Large intestine (tissue), 3 donors: ENCODE measurements around the gene TRMT2A. TPM values are rescaled to one million over a fixed set of nuclear protein-coding genes. Genes with fewer than 3 reads are reported as not detected.

Source experiments
- DNase-seq, 2 donors: peaks; one replicate each; pipeline versions ENCODE4 v3.0.0 to v3.0.0-alpha.2; 2013
- H3K27ac ChIP-seq: one replicate; pipeline ENCODE4 v1.5.1; 2013; ENCODE audit warnings: low read length
- H3K27me3 ChIP-seq: 2 replicates; pipeline ENCODE4 v1.6.1; 2013; ENCODE audit warnings: low read length; ENCODE audit not compliant: control insufficient read depth, insufficient read depth
- H3K36me3 ChIP-seq: 2 replicates; pipeline ENCODE4 v1.6.1; 2013; ENCODE audit warnings: low read length; ENCODE audit not compliant: control insufficient read depth, insufficient read depth
- H3K4me1 ChIP-seq: one replicate; pipeline ENCODE4 v1.6.1; 2013; ENCODE audit warnings: low read length; ENCODE audit not compliant: control insufficient read depth, insufficient read depth
- H3K4me3 ChIP-seq: one replicate; pipeline ENCODE4 v1.5.1; 2013; ENCODE audit warnings: low read length
- H3K9me3 ChIP-seq: one replicate; pipeline ENCODE4 v1.6.1; 2013; ENCODE audit warnings: mild to moderate bottlenecking, low read depth, low read length, moderate library complexity; ENCODE audit not compliant: control insufficient read depth
- WGBS: methylation state at CpG from one replicate; pipeline ENCODE4 v1.1.5; 2013; ENCODE audit warnings: low lambda C conversion rate; ENCODE audit not compliant: insufficient coverage; 5-methylcytosine and 5-hydroxymethylcytosine counted together
- polyA plus RNA-seq: library from polyadenylated mRNA; unstranded; fragments of 120-200 nt; gene quantifications from one replicate; pipeline ENCODE4 v1.2.1, GENCODE V29; 2013

Gene TRMT2A
- polyA plus RNA-seq, 1 donor, result 51.3 TPM

DNA sequence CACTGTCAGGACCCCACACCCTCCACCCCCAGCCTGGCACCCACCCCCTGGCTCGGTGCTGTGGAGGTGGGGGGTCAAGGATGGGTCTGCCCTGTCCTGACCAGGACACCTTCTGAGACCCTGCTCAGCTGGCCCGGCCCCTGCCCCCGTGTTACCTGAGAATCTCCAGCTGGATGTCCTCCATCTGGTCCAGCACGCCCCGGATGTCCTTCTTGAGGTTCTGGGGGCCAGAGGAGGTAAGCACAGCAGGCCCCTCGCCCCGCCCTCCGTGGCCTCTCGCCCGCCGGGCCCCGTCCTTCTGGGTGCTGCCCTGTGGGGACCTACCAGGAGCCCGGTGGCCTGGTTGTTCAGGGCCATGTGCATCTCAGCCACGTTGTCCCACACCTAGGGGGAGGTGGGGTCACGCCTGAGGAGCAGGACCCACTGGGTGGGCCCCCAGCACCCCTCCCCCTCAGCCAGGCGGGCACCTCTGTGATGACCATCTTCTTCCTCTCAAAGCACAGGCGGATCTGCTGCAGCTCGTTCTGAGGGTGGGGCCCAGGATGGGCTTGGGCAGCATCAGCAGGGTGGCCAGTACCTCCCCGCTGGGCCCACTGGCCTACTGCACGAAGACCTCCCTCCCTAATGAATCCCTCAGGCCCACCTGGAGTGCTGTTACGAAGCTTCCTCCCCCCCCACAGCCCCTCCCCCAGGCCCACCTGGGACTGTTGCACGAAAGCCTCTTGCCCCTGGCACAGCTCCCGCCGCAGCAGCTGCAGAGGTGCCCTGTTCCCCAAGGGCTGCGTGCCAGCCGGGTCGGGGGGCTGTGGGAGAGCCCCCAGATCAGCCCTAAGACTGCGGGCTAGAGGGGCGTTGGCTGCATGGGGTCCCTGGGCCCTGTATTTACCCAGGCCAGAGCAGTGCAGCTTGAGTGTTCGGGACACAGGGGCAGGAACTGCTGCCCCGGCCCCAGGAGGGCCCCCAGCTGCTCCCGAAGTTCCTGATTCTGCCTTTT is 32.5 kb upstream of the TRMT2A start:
- Histone ChIP-seq H3K27me3 (no peaks in the 10 kb centered on the region), H3K36me3 (peaks cover 5% of the 10 kb centered on the region), H3K27ac (no peak overlapping the region), H3K4me3 (no peak overlapping the region), H3K4me1 (peaks cover 13% of the 10 kb centered on the region), H3K9me3 (no peaks in the 10 kb centered on the region)
- DNase-seq, result no peak
- no CpG with 5 or more reads among the region's 32 CpGs for WGBS

DNA sequence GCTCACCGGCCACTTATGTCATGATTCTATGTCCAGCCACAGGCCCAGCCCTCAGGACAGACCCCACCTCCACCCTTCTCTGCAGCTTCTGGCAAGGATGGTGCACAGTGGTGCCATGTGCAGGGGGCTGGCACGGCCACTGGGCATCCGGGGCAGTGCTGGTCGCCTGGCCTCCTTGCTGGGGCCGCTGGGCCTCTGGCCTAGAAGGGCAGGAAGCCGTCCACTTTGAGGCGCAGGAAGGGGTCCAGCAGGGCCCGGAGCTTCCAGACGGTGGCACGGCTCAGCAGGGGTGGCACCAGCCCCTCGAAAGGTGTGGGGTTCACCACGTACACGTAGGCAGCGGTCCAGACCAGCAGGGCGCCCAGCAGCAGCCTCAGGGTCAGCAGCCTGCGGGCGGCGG is 31.4 kb upstream of the TRMT2A start:
- no CpG with 5 or more reads among the region's 18 CpGs for WGBS
- H3K27me3 ChIP-seq, result no peaks in the 10 kb centered on the region
- H3K36me3 ChIP-seq, result peaks cover 5% of the 10 kb centered on the region
- DNase-seq, result no peak
- H3K9me3 ChIP-seq, result no peaks in the 10 kb centered on the region
- peaks cover 13% of the 10 kb centered on the region for H3K4me1 ChIP-seq
- H3K4me3 ChIP-seq, result no peak overlapping the region
- no peak overlapping the region for H3K27ac ChIP-seq

DNA sequence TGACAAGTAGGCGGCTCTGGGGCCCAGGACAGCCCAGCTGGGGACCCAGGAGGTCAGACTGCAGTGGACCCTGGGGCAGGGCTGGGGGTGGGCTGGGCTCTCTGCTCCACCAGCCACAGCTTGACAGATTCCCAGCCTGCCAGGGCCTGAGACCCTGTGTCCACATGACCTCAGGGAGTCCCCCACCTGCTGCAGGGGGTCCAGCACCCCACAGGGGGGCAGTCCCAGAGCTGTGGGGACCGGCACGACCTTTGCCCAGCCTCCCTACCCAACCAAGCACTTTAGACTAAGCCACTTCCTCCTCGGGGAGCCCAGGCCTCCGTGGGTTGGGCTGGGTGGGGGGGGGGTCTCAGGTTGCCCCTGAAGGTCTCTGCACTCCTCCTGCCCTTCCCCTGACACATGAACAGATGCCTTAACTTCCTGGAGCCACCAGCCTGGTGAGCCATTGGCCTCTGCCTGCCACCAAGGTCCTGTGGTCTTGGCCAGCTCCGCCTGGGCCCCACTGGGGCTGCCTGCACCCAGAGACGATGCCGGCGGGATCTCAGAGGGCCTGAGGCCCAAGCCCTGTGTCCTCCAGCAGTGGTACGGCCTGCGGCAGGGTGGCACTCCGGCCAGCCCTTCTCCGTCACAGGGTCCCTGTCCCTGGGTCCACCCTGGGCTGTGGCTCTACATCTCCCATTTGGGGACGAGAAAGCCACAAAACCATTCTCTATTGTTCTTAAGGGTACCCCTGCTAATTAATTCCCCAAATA is 30.4 kb upstream of the TRMT2A start:
- DNase-seq, result peak; percentile 43 to 83
- H3K36me3 ChIP-seq, result peaks cover 10% of the 10 kb centered on the region
- no peak overlapping the region for H3K4me3 ChIP-seq
- H3K27ac ChIP-seq, result peak overlapping the region; percentile 42
- no peaks in the 10 kb centered on the region for H3K27me3 ChIP-seq
- peaks cover 13% of the 10 kb centered on the region for H3K4me1 ChIP-seq
- WGBS, result no CpG with 5 or more reads among the region's 14 CpGs
- H3K9me3 ChIP-seq, result no peaks in the 10 kb centered on the region

DNA sequence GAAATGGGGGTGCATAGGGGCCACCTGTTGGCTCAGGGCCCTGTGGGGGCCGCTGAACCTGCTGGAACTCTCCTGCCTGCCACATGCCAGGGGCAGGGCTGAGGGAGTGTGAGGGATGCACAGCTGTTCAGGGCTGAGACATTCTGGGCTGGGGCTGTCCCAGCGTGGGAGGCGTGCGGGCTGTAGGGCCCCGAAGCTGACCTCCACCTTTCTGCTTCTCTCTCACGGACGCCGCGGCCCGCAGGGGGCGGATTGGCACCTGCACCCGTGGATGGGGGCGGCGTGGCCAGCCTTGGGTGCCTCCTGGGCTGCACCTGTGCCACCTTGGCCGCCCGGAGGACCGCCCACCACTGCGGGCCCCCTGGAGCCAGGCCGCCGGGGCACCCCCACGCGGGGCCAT is 29.8 kb upstream of the TRMT2A start:
- Histone ChIP-seq H3K36me3 (peaks cover 13% of the 10 kb centered on the region), H3K4me3 (no peak overlapping the region), H3K9me3 (no peaks in the 10 kb centered on the region), H3K4me1 (peaks cover 13% of the 10 kb centered on the region), H3K27ac (no peak overlapping the region), H3K27me3 (no peaks in the 10 kb centered on the region)
- no peak for DNase-seq
- WGBS, result no CpG with 5 or more reads among the region's 22 CpGs

DNA sequence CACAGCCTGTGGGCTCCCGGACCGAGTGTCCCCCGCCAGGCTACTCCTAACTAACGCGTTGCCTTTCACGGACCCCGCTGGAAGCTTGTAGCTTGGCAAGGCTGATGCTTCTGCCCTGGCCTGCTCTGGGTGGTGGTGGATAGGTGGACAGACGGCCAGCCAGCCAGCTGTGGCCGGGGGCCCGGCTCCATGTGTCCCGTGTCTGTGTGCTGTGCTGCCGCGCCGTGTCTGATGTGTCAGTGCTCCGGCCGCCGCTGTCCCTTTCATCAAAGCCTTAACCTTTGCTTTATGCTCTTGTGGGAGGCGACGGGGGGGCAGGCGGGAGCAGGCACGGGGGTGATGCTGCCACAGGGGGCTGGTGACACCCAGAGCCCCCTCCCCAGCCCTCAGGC is 28.8 kb upstream of the TRMT2A start:
- H3K36me3 ChIP-seq, result peaks cover 21% of the 10 kb centered on the region
- WGBS, result no CpG with 5 or more reads among the region's 21 CpGs
- H3K9me3 ChIP-seq, result no peaks in the 10 kb centered on the region
- peaks cover 13% of the 10 kb centered on the region for H3K4me1 ChIP-seq
- no peak overlapping the region for H3K4me3 ChIP-seq
- no peaks in the 10 kb centered on the region for H3K27me3 ChIP-seq
- no peak overlapping the region for H3K27ac ChIP-seq
- DNase-seq, result no peak

DNA sequence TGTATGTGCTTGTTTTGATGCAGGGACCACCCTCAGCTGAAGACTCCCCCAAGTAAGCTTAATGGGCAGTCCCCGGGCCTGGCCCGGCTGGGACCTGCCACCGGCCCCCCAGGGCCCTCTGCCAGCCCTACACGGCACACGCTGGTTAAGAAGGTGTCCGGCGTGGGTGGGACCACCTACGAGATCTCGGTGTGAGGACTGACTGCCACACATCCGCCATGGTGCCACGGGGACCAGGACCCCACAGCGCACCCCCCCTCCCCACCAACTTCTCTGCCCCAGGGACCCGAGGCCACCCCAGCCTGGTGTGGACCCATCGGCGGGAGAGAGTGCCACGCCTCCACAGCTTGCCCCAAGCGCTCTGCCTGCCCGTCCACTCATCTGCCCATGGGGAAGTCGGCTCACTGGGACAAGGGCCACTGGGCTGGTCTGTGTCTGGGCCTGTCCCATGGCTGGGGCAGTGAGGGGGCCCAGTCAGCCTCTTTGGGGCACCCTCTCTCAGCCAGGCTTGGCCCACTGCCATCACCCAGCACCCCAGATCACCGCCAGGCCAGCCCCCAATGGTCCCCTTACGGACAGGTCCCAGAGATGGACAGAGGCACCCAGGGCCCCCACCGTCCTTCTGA is 28.3 kb upstream of the TRMT2A start:
- no peaks in the 10 kb centered on the region for H3K27me3 ChIP-seq
- H3K4me1 ChIP-seq, result peaks cover 13% of the 10 kb centered on the region
- WGBS, result no CpG with 5 or more reads among the region's 22 CpGs
- H3K27ac ChIP-seq, result no peak overlapping the region
- no peaks in the 10 kb centered on the region for H3K9me3 ChIP-seq
- no peak for DNase-seq
- peaks cover 25% of the 10 kb centered on the region for H3K36me3 ChIP-seq
- H3K4me3 ChIP-seq, result no peak overlapping the region

DNA sequence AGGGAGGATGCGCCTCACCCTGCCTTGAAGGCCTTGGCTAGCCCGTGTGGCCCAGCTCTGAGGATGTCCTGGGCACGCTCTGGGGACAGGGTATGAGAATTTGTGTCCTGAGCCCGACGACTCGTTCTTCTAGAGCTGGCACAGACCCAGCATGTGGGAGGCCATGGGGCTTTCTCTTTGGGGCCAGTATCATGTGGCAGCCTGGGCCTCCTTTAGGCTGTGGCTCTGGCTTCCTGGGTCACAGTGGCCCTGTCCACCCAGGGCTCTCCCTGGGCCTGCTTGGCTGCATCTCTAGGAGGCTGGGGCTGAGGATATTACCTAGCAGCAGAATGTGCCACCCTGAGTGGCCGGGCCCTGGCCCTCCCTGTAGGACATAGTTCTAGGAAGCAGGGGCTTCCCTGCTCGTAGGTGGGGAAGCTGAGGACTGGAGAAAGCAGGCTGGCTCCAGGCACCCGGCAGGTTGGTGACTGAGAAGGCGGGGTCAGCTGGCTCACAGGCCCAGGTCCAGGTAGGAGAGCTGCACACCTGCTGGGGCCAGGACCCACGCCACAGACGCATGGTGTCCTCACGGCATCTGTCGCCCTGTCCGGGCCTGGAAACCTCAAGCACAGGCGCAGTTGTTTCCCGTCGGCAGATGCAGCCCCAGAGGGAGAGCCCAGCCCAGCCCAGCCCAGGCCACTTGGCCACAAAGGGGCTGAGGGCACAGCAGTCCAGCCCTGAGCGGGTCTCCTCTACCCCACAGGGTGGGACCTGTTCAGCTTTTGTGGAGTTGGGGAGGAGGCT is 27.0 kb upstream of the TRMT2A start:
- WGBS, result no CpG with 5 or more reads among the region's 19 CpGs
- H3K36me3 ChIP-seq, result peaks cover 37% of the 10 kb centered on the region
- H3K27me3 ChIP-seq, result no peaks in the 10 kb centered on the region
- no peaks in the 10 kb centered on the region for H3K9me3 ChIP-seq
- no peak for DNase-seq
- peaks cover 13% of the 10 kb centered on the region for H3K4me1 ChIP-seq
- H3K27ac ChIP-seq, result no peak overlapping the region
- no peak overlapping the region for H3K4me3 ChIP-seq

DNA sequence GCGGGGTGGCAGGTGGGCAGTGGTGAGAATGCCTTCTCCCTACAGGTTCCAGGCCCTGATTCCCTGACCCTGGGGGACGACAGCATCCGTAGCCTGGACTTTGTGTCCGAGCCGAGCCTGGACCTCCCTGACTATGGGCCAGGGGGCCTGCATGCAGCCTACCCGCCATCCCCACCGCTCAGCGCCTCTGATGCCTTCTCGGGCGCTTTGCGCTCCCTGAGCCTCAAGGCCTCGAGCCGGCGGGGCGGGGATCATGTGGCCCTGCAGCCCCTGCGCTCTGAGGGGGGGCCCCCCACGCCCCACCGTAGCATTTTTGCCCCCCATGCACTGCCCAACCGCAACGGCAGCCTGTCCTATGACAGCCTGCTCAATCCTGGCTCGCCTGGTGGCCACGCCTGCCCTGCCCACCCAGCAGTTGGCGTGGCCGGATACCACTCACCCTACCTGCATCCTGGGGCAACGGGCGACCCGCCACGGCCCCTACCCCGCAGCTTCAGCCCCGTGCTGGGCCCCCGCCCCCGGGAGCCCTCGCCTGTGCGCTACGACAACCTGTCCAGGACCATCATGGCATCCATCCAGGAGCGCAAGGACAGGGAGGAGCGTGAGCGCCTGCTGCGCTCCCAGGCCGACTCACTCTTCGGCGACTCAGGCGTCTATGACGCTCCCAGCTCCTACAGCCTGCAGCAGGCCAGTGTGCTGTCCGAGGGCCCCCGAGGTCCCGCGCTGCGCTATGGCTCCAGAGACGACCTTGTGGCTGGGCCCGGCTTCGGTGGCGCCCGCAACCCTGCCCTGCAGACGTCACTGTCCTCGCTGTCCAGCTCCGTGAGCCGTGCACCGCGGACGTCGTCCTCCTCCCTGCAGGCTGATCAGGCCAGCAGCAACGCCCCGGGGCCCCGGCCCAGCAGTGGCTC is 25.9 kb upstream of the TRMT2A start:
- WGBS, result no CpG with 5 or more reads among the region's 65 CpGs
- H3K9me3 ChIP-seq, result no peaks in the 10 kb centered on the region
- H3K27ac ChIP-seq, result no peak overlapping the region
- H3K4me3 ChIP-seq, result no peak overlapping the region
- no peak for DNase-seq
- peaks cover 35% of the 10 kb centered on the region for H3K36me3 ChIP-seq
- H3K4me1 ChIP-seq, result peaks cover 13% of the 10 kb centered on the region
- no peaks in the 10 kb centered on the region for H3K27me3 ChIP-seq
